GM12864 (cell line): Measurements from ENCODE around the gene FUT6.
"Not testable (repeated sequence)": the region's sequence is repeated elsewhere in the genome, so short reads cannot be mapped to it uniquely, and the experiment has no call there.

Experiments
- DNase-seq: peaks from one replicate; pipeline ENCODE4 v3.0.0-alpha.2; 2011; ENCODE audit warnings: low read depth
- H3K4me3 ChIP-seq: 2 replicates; pipeline ENCODE4 v1.5.1; 2011; ENCODE audit warnings: mild to moderate bottlenecking, low read depth, low read length, control low read depth
- CTCF ChIP-seq: IDR thresholded peaks from 2 replicates; pipeline ENCODE4 v1.5.1; 2011; ENCODE audit warnings: low read depth, mild to moderate bottlenecking, moderate library complexity, low read length, control low read depth, inconsistent platforms; ENCODE audit errors: missing control alignments

FUT6 gene

DNA sequence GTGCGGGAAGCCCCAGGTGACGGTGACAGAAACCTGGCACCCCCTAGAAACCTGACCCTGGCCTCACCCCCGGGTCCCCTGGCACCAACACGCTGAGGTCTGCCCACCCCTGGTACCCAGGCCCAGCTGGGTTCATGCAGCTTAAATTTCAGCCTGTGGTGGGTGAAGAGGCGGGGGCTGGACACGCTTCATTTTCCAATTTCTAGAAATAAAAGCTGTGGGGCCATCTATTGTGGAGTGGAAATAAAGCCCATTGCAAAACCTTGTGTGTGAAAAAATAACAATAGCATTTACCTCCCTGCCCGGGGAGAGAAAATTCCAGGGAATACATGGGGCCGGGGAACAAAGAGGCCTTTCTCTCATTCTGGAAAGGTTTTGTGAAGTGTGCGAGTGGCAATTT is 38.4 kb upstream of the FUT6 start:
- H3K4me3 ChIP-seq = no peak overlapping the region
- no peak for DNase-seq
- TF ChIP-seq CTCF = no peak

DNA sequence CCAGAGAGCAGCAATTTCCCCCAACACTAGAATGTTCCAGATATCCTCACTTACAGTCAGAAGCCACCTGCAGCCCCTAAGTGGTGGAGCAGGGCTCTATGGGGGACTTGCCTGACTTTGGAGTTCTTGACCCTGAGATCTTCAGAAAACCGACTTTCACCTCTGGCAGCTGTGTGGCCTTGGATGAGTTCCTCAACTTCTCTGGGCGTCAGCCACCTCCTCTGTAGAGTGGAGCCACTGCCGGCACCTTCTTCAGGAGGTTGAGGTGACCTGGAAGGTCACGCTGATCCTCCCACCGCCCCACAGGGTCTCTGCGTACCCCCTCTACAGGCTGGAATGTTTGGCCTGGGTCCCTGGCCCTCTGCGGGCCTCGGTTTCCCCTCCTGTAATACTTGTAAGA is 37.9 kb upstream of the FUT6 start:
- H3K4me3 ChIP-seq = no peak overlapping the region
- TF ChIP-seq CTCF = no peak
- no peak for DNase-seq

DNA sequence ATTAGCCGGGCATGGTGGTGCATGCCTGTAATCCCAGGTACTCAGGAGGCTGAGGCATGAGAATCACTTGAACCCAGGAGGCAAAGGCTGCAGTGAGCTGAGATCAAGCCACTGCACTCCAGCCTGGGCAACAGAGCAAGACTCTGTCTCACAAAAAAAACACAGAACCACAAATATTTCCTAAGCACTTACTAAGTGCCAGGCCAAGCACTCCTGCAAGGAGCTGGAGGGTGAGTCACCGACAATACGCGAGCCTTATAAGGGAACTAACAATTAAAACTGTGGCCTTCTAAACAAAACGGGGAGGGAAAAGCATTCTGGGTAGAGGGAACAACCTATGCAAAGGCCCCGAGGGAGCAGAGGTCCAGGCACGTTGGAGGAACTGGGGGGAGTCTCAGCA is 35.0 kb upstream of the FUT6 start:
- H3K4me3 ChIP-seq, DNase-seq: not testable (repeated sequence)

DNA sequence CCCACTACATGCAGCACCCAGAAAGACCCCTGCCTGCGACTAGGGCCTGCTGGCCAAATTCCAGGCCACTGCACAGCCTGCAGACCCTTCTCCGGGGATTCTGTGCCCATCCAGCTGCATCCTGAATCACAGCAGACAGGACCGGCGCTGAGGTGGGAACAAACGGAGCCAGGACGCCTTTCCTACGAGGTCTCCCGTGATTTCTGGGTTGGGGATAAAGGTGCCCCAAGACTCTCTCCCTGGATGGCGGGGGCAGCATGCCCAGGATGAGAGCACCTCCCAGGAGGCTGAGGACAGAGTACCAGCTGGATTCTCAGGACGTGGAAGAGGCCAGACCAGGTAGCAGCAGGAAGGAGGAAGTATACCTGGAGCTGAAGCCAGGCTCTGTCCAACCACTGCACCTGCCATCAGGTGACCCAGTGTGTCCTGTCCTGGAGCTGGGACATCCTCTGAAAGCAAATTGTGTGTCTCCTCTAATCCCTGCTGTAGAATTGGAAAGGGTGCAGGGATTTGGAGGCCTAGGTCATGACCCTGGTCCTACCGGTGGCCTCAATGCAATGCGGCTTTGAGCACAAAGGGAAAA is 34.2 kb upstream of the FUT6 start:
- DNase-seq = no peak
- no peak for TF ChIP-seq CTCF
- H3K4me3 ChIP-seq = no peak overlapping the region

- DNase-seq = no peak
- TF ChIP-seq CTCF = no peak
- no peak overlapping the region for H3K4me3 ChIP-seq
Observed at GRCh38 chr19:5870986-5871394, 31.5 kb upstream of the FUT6 start.

DNA sequence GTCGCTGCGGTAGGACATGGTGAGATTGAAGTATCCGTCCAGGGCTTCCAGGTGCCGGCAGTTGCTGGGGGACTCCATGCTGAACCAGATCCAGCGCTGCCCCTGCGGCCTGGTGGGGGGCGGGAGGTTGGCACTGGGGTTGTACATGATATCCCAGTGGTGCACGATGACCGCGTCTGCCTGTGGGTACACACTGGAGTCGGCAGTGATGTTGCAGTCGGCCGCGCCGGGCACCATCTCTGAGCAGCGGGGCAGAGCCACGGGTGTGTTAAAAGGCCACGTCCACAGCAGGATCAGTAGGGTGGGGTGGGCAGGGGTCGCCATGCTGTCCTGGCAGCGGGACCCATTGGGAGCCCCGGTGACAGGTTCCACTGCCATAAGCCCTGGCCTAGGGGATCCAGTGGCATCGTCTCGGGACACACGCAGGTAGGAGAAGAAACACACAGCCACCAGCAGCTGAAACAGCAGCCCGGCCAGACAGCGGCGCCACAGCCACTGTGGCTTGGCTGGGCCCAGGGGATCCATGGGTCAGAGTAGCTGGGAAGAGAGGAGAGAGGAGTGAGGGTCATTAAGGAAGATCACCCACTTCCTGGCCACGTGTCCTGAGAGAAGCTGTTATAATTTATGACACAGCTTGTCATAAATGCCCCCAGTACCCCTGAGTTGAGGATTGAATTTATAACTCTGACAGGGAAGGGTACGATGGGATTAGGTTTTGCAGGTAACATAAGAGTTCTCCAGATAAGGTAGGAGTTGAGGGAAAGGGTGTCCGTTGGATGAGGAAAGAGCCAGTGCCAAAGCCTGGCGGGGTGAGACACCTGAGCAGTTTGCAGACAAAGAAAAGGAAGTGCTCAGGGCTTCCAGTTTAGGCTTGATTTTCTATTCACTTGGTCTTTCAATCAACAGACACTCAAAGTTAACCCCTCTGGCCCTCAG is 28.0 kb upstream of the FUT6 start:
- DNase-seq = no peak
- no peak for TF ChIP-seq CTCF
- H3K4me3 ChIP-seq = no peak overlapping the region

DNA sequence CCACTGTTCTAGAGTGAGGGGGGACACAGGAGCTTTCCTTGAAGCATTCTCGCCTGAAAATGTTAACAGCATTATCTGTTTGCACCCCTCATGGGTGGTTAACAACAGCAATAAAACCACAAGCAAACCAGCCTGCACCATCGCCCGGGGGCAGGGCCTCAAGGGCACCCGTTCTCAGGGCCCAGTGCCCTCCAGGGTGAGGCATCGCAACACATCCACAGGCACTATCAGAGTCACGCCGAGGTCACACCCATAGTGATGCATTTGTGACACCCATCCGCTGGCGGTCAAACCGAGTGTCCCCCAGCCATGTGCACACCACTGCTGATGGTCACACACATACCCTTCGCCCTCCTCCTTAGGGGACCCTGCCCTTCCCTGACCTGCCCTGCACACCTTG is 26.3 kb upstream of the FUT6 start:
- no peak for TF ChIP-seq CTCF
- H3K4me3 ChIP-seq = no peak overlapping the region

More for the DNA sequence above, 26.3 kb upstream of the FUT6 start:
- no peak for DNase-seq
